Urinary bladder (tissue), 4 donors: Measurements from ENCODE around the gene PLCXD1. TPM values are rescaled to one million over a fixed set of nuclear protein-coding genes. Genes with fewer than 3 reads are reported as not detected.
"Not testable (repeated sequence)": the region's sequence is repeated elsewhere in the genome, so short reads cannot be mapped to it uniquely, and the experiment has no call there.

Experiments used
- DNase-seq: peaks from one replicate; pipeline ENCODE4 v3.0.0-alpha.2; 2015; ENCODE audit errors: extremely low spot score
- H3K27ac ChIP-seq: one replicate; pipeline ENCODE4 v1.5.1; 2013; ENCODE audit warnings: low read depth, mild to moderate bottlenecking, moderate library complexity
- H3K36me3 ChIP-seq: one replicate; pipeline ENCODE4 v1.6.1; 2013; ENCODE audit warnings: mild to moderate bottlenecking, moderate library complexity; ENCODE audit not compliant: insufficient read depth
- H3K4me1 ChIP-seq: one replicate; pipeline ENCODE4 v1.6.1; 2013; ENCODE audit warnings: mild to moderate bottlenecking, moderate library complexity; ENCODE audit not compliant: insufficient read depth
- H3K4me3 ChIP-seq: one replicate; pipeline ENCODE4 v1.5.1; 2013; ENCODE audit warnings: low read depth, low read length
- WGBS: extraction: QIAGEN DNeasy Blood & Tissue Kit; methylation state at CpG from one replicate; pipeline ENCODE4 v1.1.7; 2013; 5-methylcytosine and 5-hydroxymethylcytosine counted together
- polyA plus RNA-seq: library from polyadenylated mRNA; stranded (reverse); fragments of 200-250 nt; gene quantifications from one replicate; pipeline ENCODE4 v1.2.3, GENCODE V29; 2013
- total RNA-seq: library from RNA; depleted of rRNA; stranded (reverse); fragments of >200 nt; gene quantifications from one replicate; pipeline ENCODE4 v1.2.3, GENCODE V29; 2014
- donor health status: healthy with polysubstance abuse.
- donor health status: healthy.

Gene PLCXD1
- total and polyA plus RNA-seq, 2 donors = 5.2 to 10.2 TPM

- H3K36me3 ChIP-seq = no peaks in the 10 kb centered on the region
- peaks cover 1% of the 10 kb centered on the region for H3K4me1 ChIP-seq
- H3K27ac ChIP-seq = no peak overlapping the region
- 79% methylated on average over 21 of the region's 21 CpGs for WGBS
- H3K4me3 ChIP-seq = no peak overlapping the region
- DNase-seq = no peak
Measured at GRCh38 chrX:257681-258289, 23.4 kb upstream of the PLCXD1 start.

GRCh38 chrX:258291-259040 is 22.7 kb upstream of the PLCXD1 start:
- no peak overlapping the region for H3K4me3 ChIP-seq
- H3K36me3 ChIP-seq = no peaks in the 10 kb centered on the region
- DNase-seq = no peak
- 89% methylated on average over 8 of the region's 8 CpGs for WGBS
- peaks cover 1% of the 10 kb centered on the region for H3K4me1 ChIP-seq
- H3K27ac ChIP-seq = no peak overlapping the region

- Histone ChIP-seq H3K27ac (no peak overlapping the region), H3K4me3 (no peak overlapping the region), H3K4me1 (peaks cover 1% of the 10 kb centered on the region), H3K36me3 (no peaks in the 10 kb centered on the region)
- no peak for DNase-seq
- 74% methylated on average over 21 of the region's 21 CpGs for WGBS
Measured at GRCh38 chrX:259692-260355, 21.4 kb upstream of the PLCXD1 start.

GRCh38 chrX:261167-261918 is 19.8 kb upstream of the PLCXD1 start:
- peaks cover 1% of the 10 kb centered on the region for H3K4me1 ChIP-seq
- DNase-seq = no peak
- no peak overlapping the region for H3K4me3 ChIP-seq
- H3K36me3 ChIP-seq = no peaks in the 10 kb centered on the region
- WGBS = 45% methylated on average over 32 of the region's 32 CpGs
- no peak overlapping the region for H3K27ac ChIP-seq

- H3K4me1 ChIP-seq = peaks cover 1% of the 10 kb centered on the region
- DNase-seq = no peak
- no peak overlapping the region for H3K27ac ChIP-seq
- 68% methylated on average over 12 of the region's 12 CpGs for WGBS
- no peak overlapping the region for H3K4me3 ChIP-seq
- no peaks in the 10 kb centered on the region for H3K36me3 ChIP-seq
Measured at GRCh38 chrX:261919-262352, 19.2 kb upstream of the PLCXD1 start.

GRCh38 chrX:262381-262909 is 18.7 kb upstream of the PLCXD1 start:
- DNase-seq = no peak
- H3K27ac ChIP-seq = no peak overlapping the region
- H3K4me1 ChIP-seq = peaks cover 1% of the 10 kb centered on the region
- H3K4me3 ChIP-seq = no peak overlapping the region
- no peaks in the 10 kb centered on the region for H3K36me3 ChIP-seq
- WGBS = 77% methylated on average over 13 of the region's 13 CpGs

- 88% methylated on average over 16 of the region's 16 CpGs for WGBS
- not testable (repeated sequence) for H3K4me3 ChIP-seq, DNase-seq, H3K36me3 ChIP-seq, H3K27ac ChIP-seq, H3K4me1 ChIP-seq
Measured at GRCh38 chrX:264006-264405, 17.2 kb upstream of the PLCXD1 start.

- 85% methylated on average over 16 of the region's 16 CpGs for WGBS
- no peaks in the 10 kb centered on the region for H3K36me3 ChIP-seq
- H3K4me1 ChIP-seq = peaks cover 1% of the 10 kb centered on the region
- H3K27ac ChIP-seq = no peak overlapping the region
- DNase-seq = no peak
- no peak overlapping the region for H3K4me3 ChIP-seq
Measured at GRCh38 chrX:264634-265455, 16.3 kb upstream of the PLCXD1 start.

- H3K4me1 ChIP-seq = peaks cover 1% of the 10 kb centered on the region
- H3K36me3 ChIP-seq = no peaks in the 10 kb centered on the region
- DNase-seq = no peak
- no peak overlapping the region for H3K27ac ChIP-seq
- H3K4me3 ChIP-seq = no peak overlapping the region
- 88% methylated on average over 8 of the region's 8 CpGs for WGBS
Measured at GRCh38 chrX:265502-265901, 15.7 kb upstream of the PLCXD1 start.

- Histone ChIP-seq H3K27ac (no peak overlapping the region), H3K4me1 (no peaks in the 10 kb centered on the region), H3K4me3 (no peak overlapping the region), H3K36me3 (no peaks in the 10 kb centered on the region)
- 78% methylated on average over 33 of the region's 33 CpGs for WGBS
- no peak for DNase-seq
Measured at GRCh38 chrX:267771-268261, 13.4 kb upstream of the PLCXD1 start.

- Histone ChIP-seq H3K27ac (no peak overlapping the region), H3K4me1 (peaks cover 2% of the 10 kb centered on the region), H3K36me3 (no peaks in the 10 kb centered on the region), H3K4me3 (no peak overlapping the region)
- no peak for DNase-seq
- 75% methylated on average over 21 of the region's 21 CpGs for WGBS
Measured at GRCh38 chrX:270848-271367, 10.3 kb upstream of the PLCXD1 start.

- no peak overlapping the region for H3K4me3 ChIP-seq
- H3K4me1 ChIP-seq = peaks cover 2% of the 10 kb centered on the region
- 57% methylated on average over 16 of the region's 16 CpGs for WGBS
- H3K36me3 ChIP-seq = no peaks in the 10 kb centered on the region
- DNase-seq = no peak
- no peak overlapping the region for H3K27ac ChIP-seq
Measured at GRCh38 chrX:274904-275475, 6.2 kb upstream of the PLCXD1 start.
